ENCODE results near the gene ADCY9.

ADCY9 gene

GRCh38 chr16:4120176-4120575 is 3.9 kb upstream of the ADCY9 start:
- DNase-seq = no peak

DNA sequence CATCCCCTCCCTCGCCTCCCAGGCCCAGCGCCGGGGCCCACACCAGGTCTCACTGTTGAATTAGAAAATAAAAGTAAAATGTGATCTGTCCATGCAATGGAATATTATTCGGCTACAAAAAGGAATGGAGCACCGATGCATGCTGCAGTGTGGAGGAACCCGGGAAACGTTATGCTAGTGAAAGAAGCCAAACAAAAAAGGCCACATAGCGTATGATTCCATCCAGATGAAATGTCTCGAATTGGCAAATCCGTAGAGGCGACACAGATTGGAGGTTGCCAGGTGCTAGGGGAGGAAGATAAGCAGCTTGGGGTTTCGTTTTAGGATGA is 972 bp upstream of the ADCY9 start:
- no peak for DNase-seq

DNA sequence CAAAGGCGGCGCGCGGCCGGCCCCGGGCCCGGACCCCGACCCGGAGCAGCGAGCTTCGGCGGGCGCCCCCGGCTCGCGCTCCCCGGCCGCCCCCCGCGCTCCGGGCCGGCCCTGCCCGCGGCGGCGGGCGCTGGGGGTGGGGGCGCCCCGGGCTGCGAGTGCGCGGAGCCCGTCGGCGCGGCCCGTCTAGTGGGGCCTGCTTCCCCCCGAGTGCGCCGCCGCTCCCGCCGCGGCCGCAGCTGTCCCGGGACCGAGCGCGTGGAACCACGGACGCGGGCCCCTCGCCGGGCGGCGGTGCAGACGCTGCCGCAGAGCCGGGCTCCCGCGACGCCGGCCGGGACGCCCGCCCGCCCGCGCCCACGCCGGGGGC is 308 bp downstream of the ADCY9 start:
- DNase-seq = no peak

DNA sequence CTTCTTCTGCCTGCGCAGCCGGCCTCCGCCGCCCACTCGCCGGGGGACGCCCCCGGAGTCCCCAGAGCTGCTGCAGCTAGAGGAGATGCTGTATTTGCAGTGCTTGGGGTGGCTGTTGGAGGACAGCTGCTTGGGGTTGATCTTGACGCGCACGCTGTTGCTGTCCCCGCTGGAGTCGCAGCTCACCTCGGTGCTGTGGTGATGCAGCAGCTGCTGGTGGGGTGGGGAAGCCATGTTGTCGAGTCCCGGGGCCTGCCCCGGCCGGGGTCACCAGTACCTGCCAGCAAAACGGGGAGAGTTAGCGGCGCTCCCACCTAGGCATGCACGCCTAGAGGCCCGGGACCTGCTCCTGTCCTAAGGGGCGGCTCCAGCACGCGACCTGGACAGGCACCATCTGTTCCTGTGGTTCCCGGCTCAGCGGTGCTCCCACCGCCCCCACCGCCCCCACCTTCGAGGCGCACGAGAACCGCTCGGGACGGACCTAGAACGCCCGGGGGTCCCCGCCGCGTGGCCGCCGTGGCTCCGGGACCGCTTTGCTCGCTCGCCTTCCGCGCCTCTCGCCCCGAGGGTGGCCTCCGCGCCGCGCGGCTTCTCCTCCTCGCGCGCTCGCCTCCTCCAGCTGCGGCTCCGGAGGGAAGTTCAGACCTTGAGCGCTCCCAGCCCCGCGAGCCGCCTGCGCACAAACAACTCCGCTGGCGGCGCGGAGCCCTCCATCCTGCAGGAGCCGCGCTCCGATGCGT is 863 bp downstream of the ADCY9 start:
- no peak for DNase-seq

DNA sequence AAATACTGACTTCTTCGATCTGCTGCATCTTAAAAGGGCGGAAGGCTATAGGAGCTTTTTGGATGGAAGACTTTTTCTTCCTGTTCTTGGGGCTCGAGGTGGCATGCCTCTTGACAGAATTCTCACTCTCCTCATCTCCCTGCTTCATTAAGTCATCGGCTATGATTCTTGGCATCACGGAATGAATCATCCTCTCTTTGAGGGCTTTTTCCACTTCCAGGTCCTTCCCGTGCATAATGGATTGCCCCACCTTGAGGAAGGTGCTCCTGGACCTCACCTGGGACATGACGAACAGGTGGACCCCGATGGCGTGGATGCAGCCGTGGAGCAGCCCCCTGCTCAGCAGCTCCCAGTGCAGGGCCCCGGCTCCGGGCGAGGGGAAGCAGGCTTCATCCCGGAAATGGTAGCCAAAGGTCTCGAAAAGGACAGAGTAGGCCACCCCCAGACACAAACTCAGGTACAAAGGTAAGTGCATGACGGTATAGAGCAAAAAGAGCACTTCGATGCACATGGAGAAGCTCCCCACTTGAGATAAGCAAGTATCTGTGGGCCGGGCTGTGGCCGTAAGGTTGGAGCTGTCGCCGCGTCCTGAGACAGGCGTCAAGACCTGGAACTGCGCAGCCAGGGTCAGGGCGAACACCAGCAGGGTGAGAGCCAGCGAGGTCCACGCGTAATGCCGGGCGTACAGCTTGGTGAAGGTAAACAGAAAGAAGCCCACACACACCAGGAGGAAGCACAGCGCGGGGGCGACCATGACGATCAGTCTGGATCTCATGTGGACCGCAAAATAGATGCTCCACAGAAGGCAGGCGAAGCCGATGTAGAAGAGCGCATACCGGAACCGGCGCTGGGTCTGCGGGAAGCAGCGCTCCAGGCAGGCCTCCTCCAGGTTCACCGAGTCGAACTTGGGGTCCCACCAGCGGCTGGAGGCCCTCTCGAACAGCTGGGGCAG is 1.7 kb downstream of the ADCY9 start:
- DNase-seq = no peak

- no peak for DNase-seq
Measured at GRCh38 chr16:4113358-4114256, 2.6 kb downstream of the ADCY9 start.

- no peak for DNase-seq
Measured at GRCh38 chr16:4111748-4112696, 4.2 kb downstream of the ADCY9 start.

GRCh38 chr16:4110680-4111079 is 5.6 kb downstream of the ADCY9 start:
- no peak for DNase-seq

- no peak for DNase-seq
Measured at GRCh38 chr16:4110065-4110464, 6.2 kb downstream of the ADCY9 start.

- DNase-seq = no peak
Measured at GRCh38 chr16:4109250-4109736, 6.9 kb downstream of the ADCY9 start.

DNA sequence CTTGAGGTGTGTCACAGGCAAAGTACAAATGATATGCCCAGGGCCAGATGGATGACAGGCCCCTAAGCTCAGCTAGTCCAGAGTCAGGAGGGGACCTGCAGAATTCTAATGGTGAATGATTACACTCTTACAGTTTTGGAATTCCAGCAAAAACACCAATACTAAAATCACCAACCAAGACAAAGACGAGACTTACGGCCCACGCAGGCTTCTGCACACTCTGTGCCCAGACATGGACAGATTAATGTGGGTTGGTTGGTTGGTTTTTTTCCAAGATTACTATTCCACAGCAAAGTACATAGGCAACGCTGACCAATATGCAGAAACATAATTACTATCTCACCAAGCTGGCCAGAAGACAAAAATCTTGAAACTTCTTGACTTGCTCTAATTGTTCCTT is 9.7 kb downstream of the ADCY9 start:
- no peak for DNase-seq

- DNase-seq = no peak
Measured at GRCh38 chr16:4105848-4106247, 10.4 kb downstream of the ADCY9 start.

- no peak for DNase-seq
Measured at GRCh38 chr16:4103745-4104144, 12.5 kb downstream of the ADCY9 start.

DNA sequence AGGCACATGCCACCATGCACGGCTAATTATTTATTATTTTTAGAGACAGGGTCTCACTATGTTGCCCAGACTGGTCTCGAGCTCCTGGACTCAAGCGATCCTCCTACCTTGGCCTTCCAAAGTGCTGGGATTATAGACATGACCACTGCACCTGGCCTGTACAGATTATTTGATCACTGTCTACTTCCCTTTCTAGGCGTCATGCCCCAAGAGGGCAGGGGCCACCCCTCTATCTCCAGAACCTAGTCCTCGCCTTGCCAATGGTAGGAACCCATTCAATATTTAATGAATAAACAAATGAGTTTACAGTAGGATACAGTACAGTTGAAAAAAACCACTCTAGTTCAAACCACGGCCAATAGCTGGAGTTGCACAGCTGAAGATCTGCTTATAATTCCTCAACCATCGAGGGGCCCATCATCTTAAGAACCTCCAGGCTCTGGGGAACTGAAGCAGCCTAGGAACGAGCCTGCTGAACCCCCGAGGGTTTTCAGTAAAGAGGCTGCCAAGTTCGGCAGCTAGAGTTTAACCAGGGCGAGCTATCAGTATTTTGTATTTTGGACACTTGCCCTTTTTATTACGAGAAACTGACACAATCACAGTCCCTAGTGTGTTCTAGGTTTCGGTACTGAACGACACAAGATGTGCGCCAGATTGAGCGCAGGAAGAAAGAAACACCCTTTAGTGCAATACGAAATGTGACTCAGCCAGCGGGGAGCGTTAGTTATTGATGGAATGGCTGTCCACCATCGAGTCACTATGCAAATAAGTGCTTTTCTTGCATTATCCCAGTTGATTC is 14.6 kb downstream of the ADCY9 start:
- DNase-seq = no peak

DNA sequence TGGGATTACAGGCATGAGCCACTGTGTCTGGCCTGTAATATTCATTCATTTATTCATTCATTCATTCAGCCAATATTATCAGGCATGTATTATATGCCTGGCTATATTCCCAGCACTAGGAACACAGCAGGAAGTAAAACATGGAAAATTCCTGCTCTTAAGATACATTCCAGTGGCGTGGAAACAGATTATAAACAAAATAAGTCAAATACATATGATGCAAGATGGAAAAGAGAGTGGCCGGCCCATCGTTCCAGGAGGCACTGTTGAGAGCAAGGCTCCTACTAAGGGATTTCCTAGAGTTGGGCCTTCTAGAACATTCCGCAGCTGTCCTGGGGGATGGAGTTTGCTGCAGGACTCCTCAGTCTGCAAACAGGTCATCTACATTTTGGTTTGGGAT is 17.7 kb downstream of the ADCY9 start:
- no peak for DNase-seq

- DNase-seq = no peak
Measured at GRCh38 chr16:4097826-4098240, 18.4 kb downstream of the ADCY9 start.

- DNase-seq = no peak
Measured at GRCh38 chr16:4096509-4096908, 19.7 kb downstream of the ADCY9 start.

DNA sequence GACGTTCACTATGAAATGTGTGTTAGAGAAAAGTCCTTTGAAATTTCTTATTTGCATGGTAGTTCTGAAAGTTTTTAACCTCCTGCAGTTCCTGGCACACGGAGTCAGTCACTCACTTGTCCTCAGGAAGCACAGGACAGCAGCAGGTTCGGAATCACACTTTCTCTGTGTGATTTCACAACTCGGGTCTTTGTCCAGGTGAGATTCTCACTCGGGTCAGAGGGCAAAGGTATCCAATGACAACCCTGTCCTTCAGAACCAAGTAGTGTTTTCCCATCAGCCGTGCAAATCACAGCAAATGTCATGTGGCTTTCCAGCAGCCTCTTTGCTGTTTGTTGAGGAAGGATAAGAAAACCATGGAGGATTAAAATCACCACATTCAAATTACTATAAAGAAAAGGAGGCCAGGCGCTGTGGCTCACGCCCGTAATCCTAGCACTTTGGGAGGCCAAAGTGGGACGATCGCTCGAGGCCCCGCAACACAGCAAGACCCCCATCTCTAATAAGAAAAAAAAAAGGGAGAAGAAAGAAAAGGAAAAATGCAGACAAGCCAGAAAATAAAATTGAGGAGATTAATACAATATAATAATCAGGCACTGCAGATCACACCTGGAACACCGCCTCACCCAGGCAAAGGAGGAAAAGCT is 22.0 kb downstream of the ADCY9 start:
- no peak for DNase-seq

DNA sequence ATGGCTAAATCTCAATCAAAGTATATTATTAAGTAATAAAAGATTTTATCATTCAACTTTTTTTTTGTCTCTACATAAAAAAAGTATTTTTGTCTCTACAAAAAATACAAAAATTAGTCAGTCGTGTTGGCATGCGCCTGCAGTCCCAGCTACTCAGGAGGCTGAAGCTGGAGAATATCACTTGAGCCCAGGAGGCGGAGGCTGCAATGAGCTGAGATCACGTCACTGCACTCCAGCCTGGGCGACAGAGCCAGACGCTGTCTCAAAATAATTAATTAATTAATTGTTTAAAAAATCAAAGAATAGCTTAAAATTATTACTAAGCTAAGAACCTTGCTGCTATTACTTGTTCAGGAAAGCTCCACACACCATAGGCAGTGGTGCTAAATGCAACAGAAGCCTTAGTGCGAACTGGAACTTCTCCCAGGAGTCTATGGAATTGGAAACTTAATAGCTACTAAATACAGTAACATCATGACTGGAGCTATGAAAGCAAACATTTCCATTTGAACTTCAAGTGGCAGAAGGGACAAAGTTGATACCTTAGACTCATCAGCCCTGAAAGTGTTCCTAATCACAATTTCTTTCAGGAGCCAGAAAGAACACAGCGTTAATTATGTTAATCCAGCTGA is 22.6 kb downstream of the ADCY9 start:
- no peak for DNase-seq
